Measurements from ENCODE around the gene ADAMTS12.
"Not testable (repeated sequence)": the region's sequence is repeated elsewhere in the genome, so short reads cannot be mapped to it uniquely, and the experiment has no call there.

The ADAMTS12 gene

DNA sequence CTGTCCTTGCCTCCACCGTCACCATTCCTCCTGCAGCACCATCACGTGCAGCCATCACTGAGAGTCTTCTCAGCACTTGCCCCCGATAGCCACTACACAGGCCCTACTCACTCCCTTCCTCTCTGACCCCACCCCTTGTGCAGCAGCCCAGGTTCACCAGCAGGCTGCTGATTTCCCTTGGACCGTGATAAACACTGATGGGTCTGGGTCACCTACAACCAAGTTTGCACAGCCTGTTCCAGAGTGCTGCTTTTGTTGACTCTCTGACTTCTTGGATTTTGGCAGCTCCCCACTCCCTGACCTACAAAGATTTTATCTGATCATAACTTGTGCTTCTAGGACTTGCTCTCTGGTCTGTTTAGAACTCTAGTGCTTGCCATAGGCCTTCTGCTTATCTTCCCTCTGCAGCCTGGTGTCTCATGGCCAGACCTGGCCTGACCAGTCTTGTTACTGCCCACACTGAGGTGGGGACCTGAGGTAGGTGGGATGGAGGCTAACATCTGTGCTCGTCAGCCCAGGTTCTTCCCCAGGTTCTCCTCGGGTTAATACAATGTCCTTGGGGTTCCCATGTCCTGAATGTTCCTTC lies 341.7 kb downstream of the ADAMTS12 start:
- no peak for ATAC-seq
- no peak for TF ChIP-seq GLIS3 (CRISPR knock-in tag; IDR thresholded peaks at IDR 0.05)
- no peak for TF ChIP-seq ZFP3 (CRISPR knock-in tag; IDR thresholded peaks at IDR 0.05)
- TF ChIP-seq, protein P1, sequence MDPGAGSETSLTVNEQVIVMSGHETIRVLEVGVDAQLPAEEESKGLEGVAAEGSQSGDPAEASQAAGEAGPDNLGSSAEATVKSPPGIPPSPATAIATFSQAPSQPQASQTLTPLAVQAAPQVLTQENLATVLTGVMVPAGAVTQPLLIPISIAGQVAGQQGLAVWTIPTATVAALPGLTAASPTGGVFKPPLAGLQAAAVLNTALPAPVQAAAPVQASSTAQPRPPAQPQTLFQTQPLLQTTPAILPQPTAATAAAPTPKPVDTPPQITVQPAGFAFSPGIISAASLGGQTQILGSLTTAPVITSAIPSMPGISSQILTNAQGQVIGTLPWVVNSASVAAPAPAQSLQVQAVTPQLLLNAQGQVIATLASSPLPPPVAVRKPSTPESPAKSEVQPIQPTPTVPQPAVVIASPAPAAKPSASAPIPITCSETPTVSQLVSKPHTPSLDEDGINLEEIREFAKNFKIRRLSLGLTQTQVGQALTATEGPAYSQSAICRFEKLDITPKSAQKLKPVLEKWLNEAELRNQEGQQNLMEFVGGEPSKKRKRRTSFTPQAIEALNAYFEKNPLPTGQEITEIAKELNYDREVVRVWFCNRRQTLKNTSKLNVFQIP (CRISPR knock-in tag; IDR thresholded peaks at IDR 0.05; ENCODE audit: borderline replicate concordance, low read depth): no peak
- no peak for TF ChIP-seq BACH2 (CRISPR knock-in tag; IDR thresholded peaks at IDR 0.05; ENCODE audit: borderline replicate concordance)
- TF ChIP-seq, protein P2, sequence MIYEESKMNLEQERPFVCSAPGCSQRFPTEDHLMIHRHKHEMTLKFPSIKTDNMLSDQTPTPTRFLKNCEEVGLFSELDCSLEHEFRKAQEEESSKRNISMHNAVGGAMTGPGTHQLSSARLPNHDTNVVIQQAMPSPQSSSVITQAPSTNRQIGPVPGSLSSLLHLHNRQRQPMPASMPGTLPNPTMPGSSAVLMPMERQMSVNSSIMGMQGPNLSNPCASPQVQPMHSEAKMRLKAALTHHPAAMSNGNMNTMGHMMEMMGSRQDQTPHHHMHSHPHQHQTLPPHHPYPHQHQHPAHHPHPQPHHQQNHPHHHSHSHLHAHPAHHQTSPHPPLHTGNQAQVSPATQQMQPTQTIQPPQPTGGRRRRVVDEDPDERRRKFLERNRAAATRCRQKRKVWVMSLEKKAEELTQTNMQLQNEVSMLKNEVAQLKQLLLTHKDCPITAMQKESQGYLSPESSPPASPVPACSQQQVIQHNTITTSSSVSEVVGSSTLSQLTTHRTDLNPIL (CRISPR knock-in tag; IDR thresholded peaks at IDR 0.05; ENCODE audit: low read depth): no peak
- no peak for TF ChIP-seq CSDC2 (CRISPR knock-in tag; IDR thresholded peaks at IDR 0.05)
- TF ChIP-seq, protein P3, sequence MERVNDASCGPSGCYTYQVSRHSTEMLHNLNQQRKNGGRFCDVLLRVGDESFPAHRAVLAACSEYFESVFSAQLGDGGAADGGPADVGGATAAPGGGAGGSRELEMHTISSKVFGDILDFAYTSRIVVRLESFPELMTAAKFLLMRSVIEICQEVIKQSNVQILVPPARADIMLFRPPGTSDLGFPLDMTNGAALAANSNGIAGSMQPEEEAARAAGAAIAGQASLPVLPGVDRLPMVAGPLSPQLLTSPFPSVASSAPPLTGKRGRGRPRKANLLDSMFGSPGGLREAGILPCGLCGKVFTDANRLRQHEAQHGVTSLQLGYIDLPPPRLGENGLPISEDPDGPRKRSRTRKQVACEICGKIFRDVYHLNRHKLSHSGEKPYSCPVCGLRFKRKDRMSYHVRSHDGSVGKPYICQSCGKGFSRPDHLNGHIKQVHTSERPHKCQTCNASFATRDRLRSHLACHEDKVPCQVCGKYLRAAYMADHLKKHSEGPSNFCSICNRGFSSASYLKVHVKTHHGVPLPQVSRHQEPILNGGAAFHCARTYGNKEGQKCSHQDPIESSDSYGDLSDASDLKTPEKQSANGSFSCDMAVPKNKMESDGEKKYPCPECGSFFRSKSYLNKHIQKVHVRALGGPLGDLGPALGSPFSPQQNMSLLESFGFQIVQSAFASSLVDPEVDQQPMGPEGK (CRISPR knock-in tag; IDR thresholded peaks at IDR 0.05; ENCODE audit: borderline replicate concordance): no peak
- no peak for TF ChIP-seq ESRRG (CRISPR knock-in tag; IDR thresholded peaks at IDR 0.05)
- TF ChIP-seq ZNF8 (CRISPR knock-in tag; IDR thresholded peaks at IDR 0.05): no peak
- no peak for TF ChIP-seq TOX (CRISPR knock-in tag; IDR thresholded peaks at IDR 0.05; ENCODE audit: borderline replicate concordance)
- TF ChIP-seq, protein P4, sequence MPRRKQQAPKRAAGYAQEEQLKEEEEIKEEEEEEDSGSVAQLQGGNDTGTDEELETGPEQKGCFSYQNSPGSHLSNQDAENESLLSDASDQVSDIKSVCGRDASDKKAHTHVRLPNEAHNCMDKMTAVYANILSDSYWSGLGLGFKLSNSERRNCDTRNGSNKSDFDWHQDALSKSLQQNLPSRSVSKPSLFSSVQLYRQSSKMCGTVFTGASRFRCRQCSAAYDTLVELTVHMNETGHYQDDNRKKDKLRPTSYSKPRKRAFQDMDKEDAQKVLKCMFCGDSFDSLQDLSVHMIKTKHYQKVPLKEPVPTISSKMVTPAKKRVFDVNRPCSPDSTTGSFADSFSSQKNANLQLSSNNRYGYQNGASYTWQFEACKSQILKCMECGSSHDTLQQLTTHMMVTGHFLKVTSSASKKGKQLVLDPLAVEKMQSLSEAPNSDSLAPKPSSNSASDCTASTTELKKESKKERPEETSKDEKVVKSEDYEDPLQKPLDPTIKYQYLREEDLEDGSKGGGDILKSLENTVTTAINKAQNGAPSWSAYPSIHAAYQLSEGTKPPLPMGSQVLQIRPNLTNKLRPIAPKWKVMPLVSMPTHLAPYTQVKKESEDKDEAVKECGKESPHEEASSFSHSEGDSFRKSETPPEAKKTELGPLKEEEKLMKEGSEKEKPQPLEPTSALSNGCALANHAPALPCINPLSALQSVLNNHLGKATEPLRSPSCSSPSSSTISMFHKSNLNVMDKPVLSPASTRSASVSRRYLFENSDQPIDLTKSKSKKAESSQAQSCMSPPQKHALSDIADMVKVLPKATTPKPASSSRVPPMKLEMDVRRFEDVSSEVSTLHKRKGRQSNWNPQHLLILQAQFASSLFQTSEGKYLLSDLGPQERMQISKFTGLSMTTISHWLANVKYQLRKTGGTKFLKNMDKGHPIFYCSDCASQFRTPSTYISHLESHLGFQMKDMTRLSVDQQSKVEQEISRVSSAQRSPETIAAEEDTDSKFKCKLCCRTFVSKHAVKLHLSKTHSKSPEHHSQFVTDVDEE (CRISPR knock-in tag; IDR thresholded peaks at IDR 0.05): no peak
- no peak for TF ChIP-seq SNAI2 (CRISPR knock-in tag; IDR thresholded peaks at IDR 0.05)
- no peak for TF ChIP-seq TCF4 (CRISPR knock-in tag; IDR thresholded peaks at IDR 0.05; ENCODE audit: borderline replicate concordance)
- no peak for TF ChIP-seq RARB (CRISPR knock-in tag; IDR thresholded peaks at IDR 0.05)
- TF ChIP-seq ZNF565 (CRISPR knock-in tag; conservative IDR thresholded peaks at IDR 0.05; ENCODE audit: low read depth): no peak
- no peak for TF ChIP-seq ZFP30 (CRISPR knock-in tag; IDR thresholded peaks at IDR 0.05)
- TF ChIP-seq ISL1 (CRISPR knock-in tag; IDR thresholded peaks at IDR 0.05): no peak
- TF ChIP-seq ZNF70 (CRISPR knock-in tag; IDR thresholded peaks at IDR 0.05): no peak

DNA sequence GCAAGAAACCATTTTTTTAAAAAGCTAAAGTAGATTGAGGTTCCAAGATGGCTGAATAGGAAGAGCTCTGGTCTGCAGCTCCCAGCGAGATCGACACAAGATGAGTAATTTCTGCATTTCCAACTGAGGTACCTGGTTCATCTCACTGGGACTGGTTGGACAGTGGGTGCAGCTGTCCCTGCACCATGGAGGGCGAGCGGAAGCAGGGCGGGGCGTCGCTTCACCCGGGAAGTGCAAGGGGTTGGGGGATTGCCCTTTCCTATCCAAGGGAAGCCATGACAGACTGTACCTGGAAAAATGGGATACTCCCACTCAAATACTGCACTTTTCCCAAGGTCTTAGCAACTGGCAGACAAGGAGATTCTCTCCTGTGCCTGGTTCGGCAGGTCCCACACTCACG lies 352.0 kb downstream of the ADAMTS12 start:
- ATAC-seq: not testable (repeated sequence)

DNA sequence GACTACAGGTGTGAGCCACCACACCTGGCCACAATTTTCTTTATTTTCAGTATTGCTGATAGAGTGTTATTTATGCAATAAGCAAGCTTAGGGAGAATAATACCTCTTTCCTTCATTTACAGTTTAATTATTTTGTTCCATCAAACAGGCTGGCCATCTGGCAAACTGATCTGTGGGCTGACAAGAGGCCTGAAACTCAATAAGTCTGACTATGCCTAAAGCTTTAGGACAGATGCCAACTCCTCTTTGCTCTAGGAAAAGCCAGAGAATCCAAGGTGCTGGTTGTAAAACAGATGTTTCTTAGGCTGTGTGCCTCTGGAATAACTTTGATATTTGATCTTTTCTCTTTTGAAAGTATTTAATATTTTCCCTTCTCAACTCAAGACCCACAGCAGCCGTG lies 352.6 kb downstream of the ADAMTS12 start:
- no peak for ATAC-seq
- TF ChIP-seq SNAI2 (CRISPR knock-in tag; IDR thresholded peaks at IDR 0.05): no peak
- TF ChIP-seq TCF4 (CRISPR knock-in tag; IDR thresholded peaks at IDR 0.05; ENCODE audit: borderline replicate concordance): peak; percentile 84
- no peak for TF ChIP-seq ISL1 (CRISPR knock-in tag; IDR thresholded peaks at IDR 0.05)

DNA sequence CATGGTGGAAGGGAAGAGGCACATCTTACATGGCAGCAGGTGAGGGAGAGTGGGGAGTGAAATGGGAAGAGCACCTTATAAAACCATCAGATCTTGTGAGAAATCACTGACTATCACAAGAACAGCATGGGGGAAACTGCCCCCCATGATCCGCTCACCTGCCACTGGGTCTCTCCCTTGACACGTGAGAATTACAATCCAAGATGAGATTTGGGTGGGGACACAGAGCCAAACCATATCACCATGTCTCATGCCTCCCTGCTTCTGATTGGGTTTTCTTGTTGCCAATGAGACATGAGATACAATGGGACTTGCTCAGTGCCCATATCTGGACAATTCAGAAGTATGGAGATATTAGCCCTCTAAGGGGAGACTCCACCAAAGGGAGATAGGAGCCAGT lies 353.6 kb downstream of the ADAMTS12 start:
- TF ChIP-seq ZFP3 (CRISPR knock-in tag; IDR thresholded peaks at IDR 0.05) (no peak), ZNF8 (CRISPR knock-in tag; IDR thresholded peaks at IDR 0.05) (no peak), SNAI2 (CRISPR knock-in tag; IDR thresholded peaks at IDR 0.05) (no peak), ISL1 (CRISPR knock-in tag; IDR thresholded peaks at IDR 0.05) (no peak), GLIS3 (CRISPR knock-in tag; IDR thresholded peaks at IDR 0.05) (no peak), ZC3H10 (CRISPR knock-in tag; IDR thresholded peaks at IDR 0.05) (no peak), TCF4 (CRISPR knock-in tag; IDR thresholded peaks at IDR 0.05; ENCODE audit: borderline replicate concordance) (no peak), ESRRG (CRISPR knock-in tag; IDR thresholded peaks at IDR 0.05) (no peak)
- TF ChIP-seq, protein P4 (CRISPR knock-in tag; IDR thresholded peaks at IDR 0.05): no peak
- TF ChIP-seq, protein P1 (CRISPR knock-in tag; IDR thresholded peaks at IDR 0.05; ENCODE audit: borderline replicate concordance, low read depth): no peak
- TF ChIP-seq, protein P3 (CRISPR knock-in tag; IDR thresholded peaks at IDR 0.05; ENCODE audit: borderline replicate concordance): no peak
- no peak for ATAC-seq

Data from SK-N-SH treated with all-trans-retinoic acid at 6 μM for 48 hours (cell line).